Fibroblast of the aortic adventitia (primary cell): ENCODE data around the gene GLI3. TPM values are rescaled to one million over a fixed set of nuclear protein-coding genes. Genes with fewer than 3 reads are reported as not detected.

Experiments used
- DNase-seq: peaks from one replicate; pipeline ENCODE4 v3.0.0-alpha.2; 2010; ENCODE audit warnings: low read depth
- H3K4me3 ChIP-seq: 2 replicates; pipeline ENCODE4 v1.5.1; 2011; ENCODE audit warnings: low read depth, mild to moderate bottlenecking, control low read depth, low read length, moderate library complexity
- CTCF ChIP-seq: IDR thresholded peaks from 2 replicates; pipeline ENCODE4 v1.5.1; 2011; ENCODE audit warnings: mild to moderate bottlenecking, low read length, control low read depth, inconsistent platforms; ENCODE audit not compliant: insufficient read depth
- total RNA-seq: library from RNA; depleted of rRNA; stranded (reverse); fragments of >200 nt; gene quantifications from 2 replicates; pipeline ENCODE4 v1.2.3, GENCODE V29; 2012; ENCODE audit warnings: low replicate concordance

Gene GLI3
- total RNA-seq, 1 donor = 7.0 TPM

DNA sequence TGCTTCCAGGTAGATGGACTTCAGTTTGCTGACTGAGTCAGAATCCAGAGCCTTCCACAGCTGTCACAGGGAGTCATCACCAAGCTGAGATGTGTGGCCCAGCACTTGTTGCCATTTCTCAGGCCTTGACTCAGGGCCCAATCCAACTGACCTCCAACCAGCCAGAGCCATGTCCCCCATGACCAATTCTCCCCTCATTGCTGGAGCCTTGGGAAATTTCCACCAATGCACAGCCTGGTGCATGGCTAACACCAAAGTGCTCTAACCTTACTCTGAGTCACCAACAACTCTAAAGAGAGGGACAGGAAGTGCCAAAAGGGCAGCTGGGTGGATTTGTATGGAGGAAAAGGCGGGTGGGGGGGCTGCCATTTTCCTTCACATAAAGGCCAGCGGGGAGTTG lies 13.4 kb upstream of the GLI3 start:
- no peak for DNase-seq
- TF ChIP-seq CTCF = no peak
- H3K4me3 ChIP-seq = no peak overlapping the region

DNA sequence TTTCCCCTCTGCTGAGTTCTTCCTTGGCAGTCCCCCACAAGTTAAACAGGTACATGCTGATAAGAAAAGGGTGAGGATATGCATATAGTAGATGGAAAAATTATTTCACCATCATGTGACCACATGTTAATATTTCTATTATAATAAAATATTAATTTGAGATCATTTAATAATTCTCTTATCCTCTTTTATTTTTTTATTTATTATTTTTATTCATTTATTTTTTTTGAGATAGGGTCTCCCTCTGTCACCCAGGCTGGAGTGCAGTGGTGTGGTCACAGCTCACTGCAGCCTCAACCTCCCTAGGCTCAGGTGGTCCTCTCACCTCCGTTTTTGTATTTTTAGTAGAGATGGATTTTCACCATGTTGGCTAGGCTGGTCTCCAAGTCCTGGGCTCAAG lies 11.6 kb upstream of the GLI3 start:
- TF ChIP-seq CTCF = no peak

GRCh38 chr7:42247301-42247700 lies 10.3 kb upstream of the GLI3 start:
- no peak overlapping the region for H3K4me3 ChIP-seq
- peak; percentile 22 for TF ChIP-seq CTCF
- DNase-seq = peak; percentile 39

More for the DNA sequence above, 11.6 kb upstream of the GLI3 start:
- DNase-seq = no peak
- no peak overlapping the region for H3K4me3 ChIP-seq

GRCh38 chr7:42244828-42245227 lies 7.8 kb upstream of the GLI3 start:
- DNase-seq = peak; percentile 86
- no peak overlapping the region for H3K4me3 ChIP-seq
- TF ChIP-seq CTCF = no peak

DNA sequence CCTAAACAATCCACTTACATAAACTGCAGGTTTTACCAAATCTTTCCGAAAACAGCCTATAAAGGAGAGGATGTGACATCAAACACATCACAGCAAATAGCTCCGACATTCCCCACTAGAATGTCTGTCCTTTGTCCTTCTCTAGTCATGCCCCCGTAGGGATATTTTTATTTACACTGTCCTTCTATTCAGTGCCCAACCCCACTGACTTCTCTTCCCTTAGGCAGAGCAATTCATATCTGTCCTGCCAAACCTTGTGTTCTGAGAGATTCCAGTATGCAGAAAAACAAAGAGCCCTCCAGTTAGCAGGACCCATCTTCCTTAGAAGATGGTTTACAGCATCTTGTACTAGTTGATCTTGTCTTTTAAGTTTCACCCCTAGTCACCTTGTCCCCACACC lies 5.4 kb upstream of the GLI3 start:
- no peak overlapping the region for H3K4me3 ChIP-seq
- TF ChIP-seq CTCF = no peak
- DNase-seq = no peak

GRCh38 chr7:42241424-42241823 lies 4.4 kb upstream of the GLI3 start:
- no peak for DNase-seq
- no peak for TF ChIP-seq CTCF
- no peak overlapping the region for H3K4me3 ChIP-seq

DNA sequence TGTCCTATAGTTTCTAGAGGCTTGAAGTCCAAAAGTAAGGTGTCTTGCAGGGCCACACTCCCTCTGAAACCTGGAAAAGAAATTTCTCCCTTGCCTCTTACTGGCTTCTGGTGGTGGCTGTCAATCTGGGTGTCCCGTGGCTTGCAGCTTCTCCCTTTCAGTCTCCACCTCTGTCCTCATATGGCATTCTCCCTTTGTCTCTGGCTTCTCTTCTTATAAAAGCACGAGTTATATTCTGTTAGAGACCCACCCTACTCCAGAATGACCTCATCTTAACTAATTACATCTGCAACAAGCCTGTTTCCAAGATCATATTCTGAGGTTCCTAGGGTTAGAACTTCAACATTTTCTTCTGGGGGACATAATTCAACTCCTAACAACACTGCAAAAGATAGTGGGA lies 3.4 kb upstream of the GLI3 start:
- DNase-seq = no peak
- no peak for TF ChIP-seq CTCF

More for the DNA sequence above, 3.4 kb upstream of the GLI3 start:
- H3K4me3 ChIP-seq = no peak overlapping the region
